Karpas-422 (cell line): Measurements from ENCODE around the gene PRKN. TPM values are rescaled to one million over a fixed set of nuclear protein-coding genes. Genes with fewer than 3 reads are reported as not detected.

ENCODE experiments used
- DNase-seq: peaks from one replicate; pipeline ENCODE4 v3.0.0-alpha.2; 2015
- H2AFZ ChIP-seq: fragments of 200-600 bp; sonication (generic); 2 replicates; pipeline ENCODE4 v1.6.1; 2014; ENCODE audit warnings: antibody characterized with exemption, low read length, mixed read lengths
- H3K27ac ChIP-seq: fragments of 200-600 bp; sonication (generic); 2 replicates; pipeline ENCODE4 v1.5.1; 2014; ENCODE audit warnings: mild to moderate bottlenecking, low read length, moderate library complexity
- H3K27me3 ChIP-seq: fragments of 200-600 bp; sonication (generic); 2 replicates; pipeline ENCODE4 v1.6.1; 2014; ENCODE audit warnings: low read length, mixed read lengths
- H3K36me3 ChIP-seq: fragments of 200-600 bp; sonication (generic); 2 replicates; pipeline ENCODE4 v1.6.1; 2014; ENCODE audit warnings: low read length, mixed read lengths; ENCODE audit not compliant: insufficient read depth
- H3K4me1 ChIP-seq: fragments of 200-600 bp; sonication (generic); 2 replicates; pipeline ENCODE4 v1.6.1; 2014; ENCODE audit warnings: mild to moderate bottlenecking, low read length, mixed read lengths
- H3K4me2 ChIP-seq: fragments of 200-600 bp; sonication (generic); 2 replicates; pipeline ENCODE4 v1.6.1; 2014; ENCODE audit warnings: low read length, low read depth, mild to moderate bottlenecking; ENCODE audit not compliant: poor library complexity, severe bottlenecking
- H3K4me3 ChIP-seq: fragments of 200-600 bp; sonication (generic); 2 replicates; pipeline ENCODE4 v1.5.1; 2014; ENCODE audit warnings: mild to moderate bottlenecking, antibody characterized with exemption, low read length, mixed read lengths
- H3K79me2 ChIP-seq: fragments of 200-600 bp; sonication (generic); 2 replicates; pipeline ENCODE4 v1.6.1; 2014; ENCODE audit warnings: mild to moderate bottlenecking, low read length, mixed read lengths
- H3K9ac ChIP-seq: fragments of 200-600 bp; sonication (generic); 2 replicates; pipeline ENCODE4 v1.6.0; 2014; ENCODE audit warnings: low read length
- H3K9me2 ChIP-seq: fragments of 200-600 bp; sonication (generic), shearing (Covaris generic); replicated peaks from 2 replicates; pipeline ENCODE4 v1.6.0; 2014; ENCODE audit warnings: mild to moderate bottlenecking, low read length, moderate library complexity; ENCODE audit not compliant: insufficient read depth
- H3K9me3 ChIP-seq: fragments of 300-700, 200-600 bp; sonication (generic); 2 replicates; pipeline ENCODE4 v1.6.1; 2014; ENCODE audit warnings: low read length, mixed read lengths
- H4K20me1 ChIP-seq: fragments of 200-600 bp; sonication (generic); 2 replicates; pipeline ENCODE4 v1.6.1; 2014; ENCODE audit warnings: mild to moderate bottlenecking, antibody characterized with exemption, low read length, low read depth; ENCODE audit not compliant: insufficient read depth
- total RNA-seq: library from RNA; depleted of rRNA; stranded (reverse); fragments of >200 nt; shearing (Covaris generic); gene quantifications from 2 replicates; pipeline ENCODE4 v1.2.3, GENCODE V29; 2014; ENCODE audit warnings: low replicate concordance

PRKN gene
- total RNA-seq, 1 experiment from 2014 or later = not detected

DNA sequence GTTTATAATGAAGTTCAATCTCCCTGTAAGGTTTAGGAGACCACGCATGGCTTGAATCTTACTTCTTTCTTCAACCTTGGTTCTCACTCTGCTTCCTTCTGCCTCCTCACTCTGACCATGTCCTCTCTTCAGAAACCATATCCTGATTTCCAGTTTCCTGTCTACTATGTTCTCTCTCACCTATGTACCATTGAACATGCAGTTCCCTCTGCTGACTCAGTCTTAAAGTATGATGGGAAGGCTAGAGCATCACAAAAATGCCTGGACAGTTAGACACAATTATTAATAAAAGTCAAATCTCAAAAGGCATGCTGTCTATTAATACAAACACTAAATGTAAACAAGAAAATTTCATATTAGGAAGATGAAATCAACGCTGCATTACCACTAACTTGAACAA is 151.6 kb downstream of the PRKN start:
- Histone ChIP-seq H3K4me3 (no peak overlapping the region), H3K4me2 (no peak overlapping the region), H3K9me2 (no peaks in the 10 kb centered on the region), H3K9ac (no peak overlapping the region), H3K4me1 (no peaks in the 10 kb centered on the region), H3K27me3 (no peaks in the 10 kb centered on the region), H3K27ac (no peak overlapping the region), H4K20me1 (no peaks in the 10 kb centered on the region), H3K79me2 (no peaks in the 10 kb centered on the region), H2AFZ (no peak overlapping the region), H3K9me3 (peaks cover 14% of the 10 kb centered on the region), H3K36me3 (no peaks in the 10 kb centered on the region)
- DNase-seq = no peak

DNA sequence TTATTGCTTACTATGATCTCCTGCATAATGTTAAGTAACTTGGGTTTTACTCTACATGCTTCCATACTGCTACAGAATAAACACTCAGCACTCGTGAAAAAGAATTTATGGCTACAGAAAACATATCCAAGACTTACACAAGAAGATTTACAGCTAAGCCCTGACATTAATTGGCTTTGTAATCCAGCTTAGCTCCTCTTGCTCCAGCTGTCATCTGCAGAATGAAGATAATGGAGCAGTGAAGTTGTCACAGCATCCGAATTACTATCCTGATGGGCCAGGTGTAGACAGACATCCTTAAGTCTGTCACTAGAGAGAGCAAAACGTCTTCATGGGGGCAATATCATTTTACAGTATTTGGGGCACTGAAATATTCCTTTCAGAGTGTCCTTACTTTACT is 155.3 kb downstream of the PRKN start:
- Histone ChIP-seq H2AFZ (no peak overlapping the region), H3K4me2 (no peak overlapping the region), H3K36me3 (no peaks in the 10 kb centered on the region), H3K4me1 (no peaks in the 10 kb centered on the region), H3K9me2 (no peaks in the 10 kb centered on the region), H3K27ac (no peak overlapping the region), H4K20me1 (no peaks in the 10 kb centered on the region), H3K9ac (no peak overlapping the region), H3K79me2 (no peaks in the 10 kb centered on the region), H3K4me3 (no peak overlapping the region), H3K9me3 (peaks cover 12% of the 10 kb centered on the region), H3K27me3 (no peaks in the 10 kb centered on the region)
- no peak for DNase-seq

DNA sequence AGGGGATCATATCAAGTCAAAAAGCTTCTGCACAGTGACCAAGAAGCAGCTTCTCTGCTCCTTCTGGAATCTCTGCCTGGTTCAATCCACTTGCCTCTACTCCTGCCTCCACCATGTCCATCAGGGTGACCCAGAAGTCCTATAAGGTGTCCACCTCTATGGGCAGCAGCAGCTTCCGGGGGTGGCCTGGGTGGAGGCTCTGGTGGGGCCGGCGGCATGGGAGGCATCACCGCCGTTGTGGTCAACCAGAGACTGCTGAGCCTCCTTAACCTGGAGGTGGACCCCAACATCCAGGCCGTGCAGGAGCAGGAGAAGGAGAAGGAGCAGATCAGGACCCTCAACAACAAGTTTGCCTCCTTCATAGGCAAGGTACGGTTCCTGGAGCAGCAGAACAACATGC is 159.3 kb downstream of the PRKN start:
- peaks cover 9% of the 10 kb centered on the region for H3K9me3 ChIP-seq

DNA sequence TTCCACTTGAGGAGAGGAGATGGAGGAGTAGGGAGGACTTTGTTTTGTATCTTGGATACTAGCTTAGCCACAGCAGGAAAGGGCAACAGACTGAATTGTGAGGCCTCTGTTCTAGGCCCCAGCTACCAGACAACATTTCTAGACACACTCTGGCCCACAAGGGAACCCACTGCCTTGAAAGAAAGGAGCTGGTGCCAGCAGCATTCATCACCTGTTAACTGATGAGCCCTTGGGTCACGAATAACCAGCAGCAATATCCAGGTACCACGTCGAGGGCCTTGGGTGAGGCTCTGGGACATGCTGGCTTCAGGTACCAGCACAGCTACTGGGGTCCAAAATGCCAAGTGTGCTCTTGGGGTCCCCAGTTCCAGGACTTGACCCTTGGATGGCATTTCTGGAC is 165.5 kb downstream of the PRKN start:
- Histone ChIP-seq H3K4me2 (no peak overlapping the region), H3K36me3 (no peaks in the 10 kb centered on the region), H3K27me3 (no peaks in the 10 kb centered on the region), H3K79me2 (no peaks in the 10 kb centered on the region), H3K9me3 (peaks cover 14% of the 10 kb centered on the region), H3K4me3 (no peak overlapping the region), H3K4me1 (no peaks in the 10 kb centered on the region), H3K27ac (no peak overlapping the region), H2AFZ (no peak overlapping the region), H4K20me1 (no peaks in the 10 kb centered on the region), H3K9ac (no peak overlapping the region), H3K9me2 (no peaks in the 10 kb centered on the region)
- no peak for DNase-seq

More for the DNA sequence above, 159.3 kb downstream of the PRKN start:
- Histone ChIP-seq H3K27me3 (no peaks in the 10 kb centered on the region), H3K4me1 (no peaks in the 10 kb centered on the region), H3K4me3 (no peak overlapping the region), H3K36me3 (no peaks in the 10 kb centered on the region), H4K20me1 (no peaks in the 10 kb centered on the region), H3K9ac (no peak overlapping the region), H3K27ac (no peak overlapping the region), H3K9me2 (no peaks in the 10 kb centered on the region), H3K79me2 (no peaks in the 10 kb centered on the region), H2AFZ (no peak overlapping the region), H3K4me2 (no peak overlapping the region)
- DNase-seq = no peak

DNA sequence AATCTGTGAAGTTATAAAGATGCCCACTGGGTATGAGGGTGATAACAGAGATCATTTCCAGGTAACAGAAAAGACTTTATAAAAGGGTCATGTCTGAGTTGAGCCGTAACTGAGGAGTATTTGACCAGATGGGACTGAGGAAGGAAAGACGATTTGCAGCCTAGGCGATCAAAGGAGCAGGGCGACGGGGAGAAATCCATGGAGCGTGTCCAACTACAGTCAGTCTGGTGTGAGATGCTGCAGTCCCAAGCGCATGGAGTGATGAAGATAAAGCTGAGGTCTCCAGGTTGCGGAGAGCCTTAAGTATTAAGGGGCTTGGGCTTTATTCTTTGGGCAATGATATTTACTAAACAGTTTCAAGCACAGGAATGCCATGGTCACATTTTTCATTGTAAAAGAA is 166.7 kb downstream of the PRKN start:
- Histone ChIP-seq H3K4me3 (no peak overlapping the region), H3K36me3 (no peaks in the 10 kb centered on the region), H3K27ac (no peak overlapping the region), H3K9ac (no peak overlapping the region), H3K9me2 (no peaks in the 10 kb centered on the region), H3K79me2 (no peaks in the 10 kb centered on the region), H3K27me3 (no peaks in the 10 kb centered on the region), H3K4me1 (no peaks in the 10 kb centered on the region), H2AFZ (no peak overlapping the region), H3K4me2 (no peak overlapping the region), H3K9me3 (peaks cover 14% of the 10 kb centered on the region), H4K20me1 (no peaks in the 10 kb centered on the region)
- no peak for DNase-seq

DNA sequence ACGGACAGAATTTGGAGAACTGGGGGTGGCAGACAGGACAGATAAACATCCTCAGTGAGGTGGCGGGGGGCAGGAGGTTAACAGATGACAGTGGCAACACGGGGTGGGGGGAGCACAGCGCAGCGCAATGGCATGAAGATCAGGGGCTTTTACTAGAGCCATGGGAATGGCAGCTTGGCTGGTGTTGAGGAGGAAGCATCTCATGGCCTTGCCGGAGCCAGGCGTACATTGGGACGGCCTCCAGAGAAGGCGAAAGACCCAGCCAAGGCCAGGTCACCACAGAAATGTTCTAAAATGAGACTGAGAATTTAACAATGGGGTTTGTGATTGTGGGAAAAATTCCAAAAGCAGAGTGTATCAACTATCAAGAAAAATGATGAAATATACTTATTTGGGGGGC is 173.0 kb downstream of the PRKN start:
- Histone ChIP-seq H3K27ac (no peak overlapping the region), H3K4me3 (no peak overlapping the region), H3K79me2 (no peaks in the 10 kb centered on the region), H3K9me3 (peaks cover 8% of the 10 kb centered on the region; the same call in 1 of the 2 replicates), H3K27me3 (no peaks in the 10 kb centered on the region), H3K9me2 (no peaks in the 10 kb centered on the region), H3K4me2 (no peak overlapping the region), H4K20me1 (no peaks in the 10 kb centered on the region), H3K9ac (no peak overlapping the region), H3K4me1 (no peaks in the 10 kb centered on the region), H2AFZ (no peak overlapping the region), H3K36me3 (no peaks in the 10 kb centered on the region)
- no peak for DNase-seq

DNA sequence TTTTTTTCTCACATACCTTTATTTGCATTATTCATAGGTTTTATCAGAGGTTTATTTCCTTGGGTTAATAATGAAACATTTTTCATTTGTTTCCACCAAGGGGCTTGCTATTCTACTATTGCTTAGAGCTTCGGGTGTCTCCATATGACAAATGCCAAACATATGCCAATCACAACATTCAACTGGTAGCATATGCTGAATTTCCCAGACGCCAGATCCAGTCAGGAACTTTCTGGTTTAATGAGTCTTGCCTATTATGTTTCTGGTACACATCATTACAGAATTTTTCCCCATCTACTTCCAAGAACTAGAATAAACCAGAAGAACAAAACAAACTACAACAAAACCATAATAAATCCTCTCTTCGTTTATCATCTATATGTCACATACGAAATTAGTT is 180.7 kb downstream of the PRKN start:
- Histone ChIP-seq H3K27me3 (no peaks in the 10 kb centered on the region), H2AFZ (no peak overlapping the region), H3K27ac (no peak overlapping the region), H4K20me1 (no peaks in the 10 kb centered on the region), H3K36me3 (no peaks in the 10 kb centered on the region), H3K4me1 (no peaks in the 10 kb centered on the region), H3K9me3 (peaks cover 4% of the 10 kb centered on the region), H3K4me2 (no peak overlapping the region), H3K4me3 (no peak overlapping the region), H3K79me2 (no peaks in the 10 kb centered on the region), H3K9me2 (no peaks in the 10 kb centered on the region), H3K9ac (no peak overlapping the region)
- no peak for DNase-seq

DNA sequence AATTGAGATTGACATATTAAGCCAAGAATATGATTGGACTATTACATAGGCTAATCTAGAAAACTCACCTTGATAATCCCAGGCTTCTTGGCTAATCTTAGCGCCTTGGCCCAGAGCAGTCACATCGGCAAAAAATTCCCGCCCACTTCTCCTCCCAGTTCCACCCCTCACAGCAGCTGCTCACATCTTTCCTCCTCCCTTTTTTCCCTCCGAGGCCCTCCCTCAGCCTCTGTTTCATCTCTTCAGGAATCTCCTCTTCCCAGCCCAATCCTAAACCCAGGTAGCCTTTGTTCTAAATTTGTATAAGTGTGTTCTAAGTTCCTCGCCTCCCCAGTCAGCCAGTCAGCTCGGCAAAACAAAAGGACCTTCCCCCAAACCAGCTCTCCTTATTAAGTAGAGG is 184.3 kb downstream of the PRKN start:
- no peak overlapping the region for H2AFZ ChIP-seq

More for the DNA sequence above, 184.3 kb downstream of the PRKN start:
- Histone ChIP-seq H3K9me2 (no peaks in the 10 kb centered on the region), H3K9ac (no peak overlapping the region), H3K4me2 (no peak overlapping the region), H3K27ac (no peak overlapping the region), H3K9me3 (peaks cover 3% of the 10 kb centered on the region; the same call in 1 of the 2 replicates), H3K79me2 (no peaks in the 10 kb centered on the region), H3K4me1 (no peaks in the 10 kb centered on the region), H3K27me3 (no peaks in the 10 kb centered on the region), H3K36me3 (no peaks in the 10 kb centered on the region), H3K4me3 (no peak overlapping the region), H4K20me1 (no peaks in the 10 kb centered on the region)
- no peak for DNase-seq
